SJCRH30 (cell line): Measurements from ENCODE around the gene G6PD. TPM values are rescaled to one million over a fixed set of nuclear protein-coding genes. Genes with fewer than 3 reads are reported as not detected.
"Not testable (repeated sequence)": the region's sequence is repeated elsewhere in the genome, so short reads cannot be mapped to it uniquely, and the experiment has no call there.

Experiments used
- DNase-seq, 2 experiments: peaks; one replicate each; pipeline ENCODE4 v3.0.0-alpha.2; 2015 to 2020
- H3K27ac ChIP-seq: fragments of 250-450 bp; sonication (Bioruptor Pico); 2 replicates; pipeline ENCODE4 v1.5.1; 2020; ENCODE audit warnings: mild to moderate bottlenecking, moderate library complexity
- H3K27me3 ChIP-seq: fragments of 250-450 bp; sonication (Bioruptor Pico); 2 replicates; pipeline ENCODE4 v1.5.1; 2020; ENCODE audit warnings: mild to moderate bottlenecking, moderate library complexity
- H3K36me3 ChIP-seq: fragments of 250-450 bp; sonication (Bioruptor Pico); 2 replicates; pipeline ENCODE4 v1.5.1; 2020; ENCODE audit warnings: mild to moderate bottlenecking, moderate library complexity
- H3K4me1 ChIP-seq: fragments of 250-450 bp; sonication (Bioruptor Pico); 2 replicates; pipeline ENCODE4 v1.5.1; 2020; ENCODE audit warnings: mild to moderate bottlenecking, moderate library complexity
- H3K4me3 ChIP-seq: fragments of 250-450 bp; sonication (Bioruptor Pico); 2 replicates; pipeline ENCODE4 v1.5.1; 2020; ENCODE audit warnings: mild to moderate bottlenecking, moderate library complexity
- H3K9me3 ChIP-seq: fragments of 250-450 bp; sonication (Bioruptor Pico); replicated peaks from 2 replicates; pipeline ENCODE4 v1.5.1; 2020; ENCODE audit warnings: mild to moderate bottlenecking, moderate library complexity
- total RNA-seq: library from RNA; depleted of rRNA; stranded (reverse); fragments of >200 nt; shearing (Covaris generic); gene quantifications from 2 replicates; pipeline ENCODE4 v1.2.3, GENCODE V29; 2014; rRNA removed

Gene G6PD
- total RNA-seq = 19.4 and 21.9 TPM in 2 replicates

DNA sequence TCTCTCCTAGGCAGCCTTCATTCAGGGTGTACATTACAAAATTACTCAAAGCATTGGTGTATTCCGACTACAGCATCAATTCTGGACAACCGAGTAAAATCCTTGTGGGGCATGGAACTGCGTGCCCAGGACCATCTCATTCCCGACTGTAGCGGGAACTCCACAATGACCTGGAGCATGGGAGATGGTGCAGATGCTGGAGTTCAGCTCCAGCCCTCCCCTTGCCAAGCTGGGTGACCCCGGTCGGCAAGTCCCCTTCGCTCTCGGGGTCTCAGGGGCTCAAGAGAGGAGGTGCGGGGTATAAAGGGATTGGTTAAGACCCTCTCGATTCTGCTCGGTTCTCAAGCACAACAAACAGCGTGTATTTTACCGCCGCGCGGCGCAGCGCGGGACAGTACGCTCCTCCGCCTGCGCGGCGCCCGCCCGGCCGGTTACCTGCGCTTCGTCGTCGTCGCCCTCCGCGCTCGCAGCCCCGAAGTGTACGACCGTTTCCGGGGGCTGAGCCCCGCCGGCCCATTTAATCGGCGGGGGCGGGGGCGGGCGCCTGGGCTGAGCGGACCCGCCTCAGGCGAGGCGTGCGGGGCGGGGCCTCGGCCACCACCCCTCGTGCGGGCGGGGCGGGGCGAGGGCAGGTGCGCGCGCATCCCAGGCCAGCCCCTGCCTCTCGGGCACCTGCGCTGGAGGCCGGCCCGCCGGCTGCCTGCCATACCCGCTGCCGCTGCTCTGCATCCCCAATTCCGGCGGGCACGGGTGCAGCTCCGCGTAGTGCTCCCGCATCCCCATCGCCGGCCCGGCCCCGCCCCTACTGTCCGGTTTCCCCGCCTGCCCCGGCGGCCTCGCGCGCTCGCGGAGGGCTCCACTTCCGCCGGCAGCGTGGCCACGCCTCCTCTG lies at the start of gene G6PD:
Gene G6PD (minus strand): TSS at position 493 of the 891 bp plus-strand sequence. CDS start 691 bp downstream, outside the sequence.
- peak; percentile 69 to 76 for DNase-seq
- Histone ChIP-seq H3K27me3 (no peaks in the 10 kb centered on the region), H3K27ac (peak within 1 kb of the TSS; percentile 74), H3K9me3 (no peaks in the 10 kb centered on the region), H3K4me3 (peak within 1 kb of the TSS; percentile 85), H3K36me3 (no peaks in the 10 kb centered on the region), H3K4me1 (peaks cover 13% of the 10 kb centered on the region)

DNA sequence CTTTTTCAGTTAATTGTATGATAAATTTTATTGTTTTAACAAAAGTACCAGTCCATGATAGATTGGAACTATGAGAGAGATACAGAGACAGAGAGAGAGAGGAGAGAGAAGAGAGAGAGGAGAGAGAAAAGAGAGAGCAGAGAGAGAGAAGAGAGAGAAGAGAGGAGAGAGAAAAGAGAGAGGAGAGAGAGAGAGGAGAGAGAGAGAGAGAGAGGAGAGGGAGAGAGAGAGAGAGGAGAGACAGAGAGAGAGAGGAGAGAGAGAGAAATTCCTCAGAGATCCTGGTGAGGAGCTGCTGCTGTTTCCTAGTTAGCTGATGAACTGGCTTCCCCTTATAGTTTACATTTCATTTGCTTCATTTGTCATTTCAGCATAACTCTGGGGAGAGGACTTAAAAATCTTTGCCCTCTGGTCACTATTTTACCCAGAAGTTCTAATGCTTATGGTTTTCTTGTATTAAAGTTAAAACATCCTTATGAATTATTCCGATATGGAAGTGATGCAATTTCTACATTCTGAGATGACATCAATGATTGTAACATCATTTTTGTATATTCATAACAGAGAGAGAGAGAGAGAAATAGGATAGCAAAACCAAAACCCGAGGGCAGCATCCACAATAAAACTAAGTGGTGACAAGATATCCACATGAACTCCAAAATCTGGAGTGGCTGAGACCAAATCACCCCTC lies 49.1 kb upstream of the G6PD start:
- no peak overlapping the region for H3K27ac ChIP-seq
- H3K27me3 ChIP-seq = no peaks in the 10 kb centered on the region
- H3K4me1 ChIP-seq = peaks cover 20% of the 10 kb centered on the region
- H3K36me3 ChIP-seq = no peaks in the 10 kb centered on the region
- no peak overlapping the region for H3K4me3 ChIP-seq
- no peaks in the 10 kb centered on the region for H3K9me3 ChIP-seq
- no peak for DNase-seq

DNA sequence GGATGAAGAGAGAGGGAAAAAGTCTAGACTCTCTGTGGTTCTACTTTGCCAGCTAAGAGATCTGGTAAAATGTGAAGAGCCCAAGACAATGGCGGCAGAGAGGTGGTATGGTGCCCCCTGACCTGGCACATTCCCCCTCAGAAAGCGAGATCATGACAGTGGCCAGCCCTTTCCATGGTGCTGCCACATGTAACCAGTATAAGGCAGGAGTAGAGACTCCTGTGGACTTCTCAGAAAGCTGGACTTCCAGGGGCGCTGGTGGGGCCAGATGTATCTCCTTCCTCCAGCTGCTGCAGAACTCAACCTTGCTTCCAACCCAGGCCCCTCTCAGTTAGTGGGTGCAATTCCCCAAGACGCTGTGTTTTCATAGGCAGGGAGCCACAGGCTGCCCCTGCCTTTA lies 47.8 kb upstream of the G6PD start:
- no peak for DNase-seq
- Histone ChIP-seq H3K27ac (no peak overlapping the region), H3K4me1 (peaks cover 11% of the 10 kb centered on the region), H3K36me3 (no peaks in the 10 kb centered on the region), H3K4me3 (no peak overlapping the region), H3K27me3 (no peaks in the 10 kb centered on the region), H3K9me3 (no peaks in the 10 kb centered on the region)

DNA sequence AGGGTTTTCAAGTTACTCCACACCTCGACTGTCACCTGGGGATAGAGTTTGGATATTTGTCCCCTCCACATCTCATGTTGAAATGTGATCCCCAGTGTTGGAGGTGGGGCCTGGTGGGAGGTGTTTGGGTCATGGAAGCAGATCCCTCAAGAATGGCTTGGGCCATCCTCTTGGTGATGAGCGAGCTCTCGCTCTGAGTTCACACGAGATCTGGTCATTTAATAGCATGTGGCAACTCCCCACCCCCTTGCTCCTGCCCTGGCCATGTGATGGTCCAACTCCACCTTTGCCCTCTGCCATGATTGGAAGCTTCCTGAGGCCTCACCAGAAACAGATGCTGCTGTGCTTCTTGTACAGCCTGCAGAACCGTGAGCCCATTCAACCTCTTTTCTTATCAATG lies 46.6 kb upstream of the G6PD start:
- Histone ChIP-seq H3K27ac (no peak overlapping the region), H3K27me3 (no peaks in the 10 kb centered on the region), H3K4me1 (peaks cover 8% of the 10 kb centered on the region; the same call in 1 of the 2 replicates), H3K9me3 (no peaks in the 10 kb centered on the region), H3K4me3 (no peak overlapping the region), H3K36me3 (no peaks in the 10 kb centered on the region)
- DNase-seq = no peak

DNA sequence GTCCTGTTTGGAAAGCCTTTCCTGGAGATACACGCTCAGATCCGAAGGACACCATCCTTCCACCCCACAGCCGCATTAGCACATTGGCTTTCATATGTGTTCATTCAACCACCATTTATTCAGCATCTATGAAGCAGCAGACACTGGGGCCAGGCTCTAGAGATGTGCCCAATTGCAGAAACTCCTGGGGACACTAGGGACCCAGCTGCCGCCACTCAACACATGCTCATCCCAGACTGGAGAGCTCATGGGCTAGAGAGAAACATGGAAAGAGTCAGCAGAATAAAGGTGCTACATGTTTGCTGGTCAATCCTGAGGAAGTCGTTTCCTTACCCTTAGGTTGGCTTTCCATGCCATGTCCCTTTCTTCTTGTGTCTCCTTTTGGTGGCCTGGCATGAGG lies 45.9 kb upstream of the G6PD start:
- no peaks in the 10 kb centered on the region for H3K9me3 ChIP-seq
- H3K36me3 ChIP-seq = no peaks in the 10 kb centered on the region
- H3K4me3 ChIP-seq = no peak overlapping the region
- peaks cover 8% of the 10 kb centered on the region; the same call in 1 of the 2 replicates for H3K4me1 ChIP-seq
- DNase-seq = no peak
- H3K27ac ChIP-seq = no peak overlapping the region
- no peaks in the 10 kb centered on the region for H3K27me3 ChIP-seq

DNA sequence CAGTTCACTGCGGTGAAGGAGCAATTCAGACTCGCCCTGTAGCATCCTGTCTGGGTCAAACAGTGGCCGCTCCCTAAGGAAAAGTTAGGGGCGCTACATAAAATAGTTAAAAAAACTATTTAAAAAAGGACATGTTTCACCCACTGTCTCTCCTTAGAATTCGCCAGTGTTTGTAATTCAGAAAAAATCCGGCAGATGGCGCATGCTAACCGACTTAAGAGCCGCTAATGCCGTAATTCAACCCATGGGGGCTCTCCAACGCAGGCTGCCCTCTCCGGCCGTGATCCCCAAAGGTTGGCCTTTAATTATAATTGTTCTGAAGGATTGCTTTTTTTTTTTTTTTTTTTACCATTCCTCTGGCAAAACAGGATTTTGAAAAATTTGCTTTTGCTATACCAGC lies 43.8 kb upstream of the G6PD start:
- not testable (repeated sequence) for H3K27ac ChIP-seq, H3K36me3 ChIP-seq, H3K4me1 ChIP-seq, H3K9me3 ChIP-seq, H3K4me3 ChIP-seq, H3K27me3 ChIP-seq, DNase-seq

DNA sequence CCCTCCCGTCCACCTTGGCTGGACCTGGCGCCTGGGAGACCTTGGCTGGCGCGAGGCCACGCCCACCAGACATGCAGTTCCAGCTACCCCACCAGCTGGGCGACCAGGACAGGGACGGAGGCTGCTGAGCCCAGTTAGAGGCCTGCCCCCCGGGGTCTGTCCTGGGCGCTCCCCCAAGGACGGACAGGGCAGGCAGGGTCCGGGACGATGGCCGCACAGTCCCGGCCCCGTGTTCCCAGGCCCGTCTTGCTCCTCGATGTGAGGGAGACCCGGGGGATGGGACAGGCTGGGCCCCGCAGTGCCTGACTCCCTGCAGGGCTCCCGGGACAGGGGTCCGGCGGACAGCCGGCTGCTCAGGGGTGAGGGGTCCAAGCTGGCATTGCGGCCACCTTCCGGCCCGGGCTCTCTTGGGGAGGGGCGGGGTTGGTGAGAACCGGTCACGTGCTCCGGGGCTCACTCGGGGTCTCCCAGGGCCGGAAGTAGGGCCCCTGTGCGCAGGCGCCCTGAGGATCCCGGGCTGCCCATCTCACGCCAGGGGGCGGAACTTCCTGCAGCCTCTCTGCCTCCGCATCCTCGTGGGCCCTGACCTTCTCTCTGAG lies 38.0 kb upstream of the G6PD start, which contains the start of gene CTAG1A:
Gene CTAG1A (plus strand): TSS at position 549 of the 599 bp plus-strand sequence. CDS start 74 bp downstream, outside the sequence.
- not testable (repeated sequence) for DNase-seq, H3K4me1 ChIP-seq, H3K4me3 ChIP-seq, H3K27me3 ChIP-seq, H3K27ac ChIP-seq, H3K36me3 ChIP-seq, H3K9me3 ChIP-seq

DNA sequence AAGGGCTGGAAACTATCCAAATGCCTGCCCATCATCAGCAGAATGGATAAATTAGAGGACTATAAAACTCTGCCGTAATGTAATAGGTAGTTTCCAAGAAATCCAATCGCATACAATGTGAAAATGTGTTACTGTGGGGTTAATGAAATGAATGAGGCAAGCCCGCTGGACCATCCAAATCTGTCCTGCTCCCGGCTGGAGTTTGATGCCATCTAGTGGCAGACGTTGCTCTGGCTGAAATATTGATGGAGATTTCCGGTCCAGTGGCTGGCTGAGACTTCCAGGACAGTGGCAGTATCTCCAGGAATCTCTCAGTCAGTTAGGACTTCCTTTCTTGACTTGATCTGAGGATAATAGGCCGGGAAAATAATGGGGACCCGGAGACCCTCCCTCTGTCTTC lies 36.3 kb upstream of the G6PD start:
- DNase-seq, H3K9me3 ChIP-seq, H3K27ac ChIP-seq, H3K36me3 ChIP-seq, H3K4me1 ChIP-seq, H3K4me3 ChIP-seq, H3K27me3 ChIP-seq: not testable (repeated sequence)

DNA sequence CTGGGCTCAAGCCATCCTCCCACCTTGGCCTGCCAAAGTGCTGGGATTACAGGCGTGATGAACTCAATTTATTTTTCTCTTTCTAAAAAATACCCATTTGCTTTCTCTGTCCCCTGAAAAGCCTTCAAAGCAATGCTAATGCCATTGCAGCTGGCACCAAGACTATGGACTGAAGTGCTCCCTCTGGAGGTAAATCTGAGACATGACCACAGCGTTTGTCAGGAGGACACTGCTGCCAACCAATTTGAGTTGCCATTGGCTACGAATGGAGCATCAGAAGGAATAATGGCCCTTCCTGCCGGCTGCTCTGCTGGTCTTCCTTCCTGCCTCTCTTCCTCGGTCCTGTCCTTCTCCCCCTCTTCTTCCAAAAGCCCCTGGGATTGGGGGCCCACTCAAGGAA lies 28.4 kb upstream of the G6PD start:
- DNase-seq, H3K36me3 ChIP-seq, H3K27me3 ChIP-seq, H3K27ac ChIP-seq, H3K4me1 ChIP-seq, H3K4me3 ChIP-seq, H3K9me3 ChIP-seq: not testable (repeated sequence)

DNA sequence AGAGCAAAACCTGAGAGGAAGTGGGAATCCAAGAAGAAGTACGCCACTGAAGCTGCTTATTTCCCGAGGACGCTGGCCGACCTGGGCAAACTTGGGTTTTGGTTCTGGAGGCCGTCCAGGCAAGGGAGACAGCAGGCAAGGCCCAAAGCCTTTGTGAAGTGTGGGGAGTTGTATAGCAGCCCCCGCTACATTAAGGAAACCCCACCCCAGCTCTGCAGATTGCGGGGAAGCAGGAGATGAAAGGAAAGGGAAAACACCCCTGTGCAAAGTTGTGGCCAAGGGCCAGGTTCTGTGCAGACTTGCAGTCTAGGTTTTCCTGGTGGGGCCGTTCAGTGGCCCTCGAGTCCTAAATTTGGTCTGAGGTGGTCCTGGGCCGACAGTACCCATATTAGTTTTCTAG lies 26.4 kb upstream of the G6PD start:
- not testable (repeated sequence) for H3K4me3 ChIP-seq, DNase-seq, H3K4me1 ChIP-seq

DNA sequence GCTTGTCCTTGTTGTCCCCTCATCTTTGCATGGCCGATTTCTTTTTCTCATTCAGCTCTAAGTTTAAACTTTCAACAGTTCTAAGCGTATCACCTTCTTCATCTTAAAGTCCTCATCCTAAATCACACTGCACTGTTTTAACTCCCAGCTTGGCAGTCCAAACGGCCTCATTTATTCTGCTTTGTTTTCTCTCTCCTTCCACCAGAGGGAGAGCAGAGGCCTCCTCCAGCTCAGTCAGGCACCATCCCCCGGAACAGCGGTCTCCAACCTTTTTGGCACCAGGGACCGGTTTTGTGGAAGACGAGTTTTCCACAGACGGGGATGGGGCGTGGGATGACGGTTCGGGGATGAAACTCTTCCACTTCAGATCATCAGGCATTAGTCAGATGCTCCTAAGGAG lies 23.7 kb upstream of the G6PD start:
- not testable (repeated sequence) for H3K27me3 ChIP-seq

More for the DNA sequence above, 26.4 kb upstream of the G6PD start:
- not testable (repeated sequence) for H3K27ac ChIP-seq, H3K27me3 ChIP-seq, H3K36me3 ChIP-seq, H3K9me3 ChIP-seq

DNA sequence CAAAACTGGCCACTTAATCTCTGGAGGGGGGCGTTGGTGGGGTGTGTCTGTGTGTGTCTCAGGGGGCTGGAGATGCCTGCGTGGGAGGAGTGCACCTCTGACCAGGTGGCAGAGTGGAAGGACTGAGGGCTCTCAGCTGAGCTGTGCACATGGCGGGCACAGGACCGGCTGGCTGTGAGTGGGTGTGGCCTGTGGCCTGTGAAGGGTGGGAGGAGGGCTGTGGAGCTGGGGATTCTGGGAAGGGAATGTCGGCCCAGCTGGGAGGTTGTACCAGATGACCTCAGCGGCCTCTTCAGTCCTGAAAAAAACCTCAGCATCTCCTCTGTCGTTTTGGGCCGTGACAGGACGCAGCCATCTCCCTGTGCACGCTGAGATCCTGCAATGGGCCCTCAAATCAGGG lies 15.6 kb upstream of the G6PD start:
- H3K4me3 ChIP-seq, DNase-seq, H3K27me3 ChIP-seq, H3K4me1 ChIP-seq, H3K36me3 ChIP-seq, H3K9me3 ChIP-seq, H3K27ac ChIP-seq: not testable (repeated sequence)

More for the DNA sequence above, 23.7 kb upstream of the G6PD start:
- H3K27ac ChIP-seq, DNase-seq, H3K36me3 ChIP-seq, H3K9me3 ChIP-seq, H3K4me1 ChIP-seq, H3K4me3 ChIP-seq: not testable (repeated sequence)

DNA sequence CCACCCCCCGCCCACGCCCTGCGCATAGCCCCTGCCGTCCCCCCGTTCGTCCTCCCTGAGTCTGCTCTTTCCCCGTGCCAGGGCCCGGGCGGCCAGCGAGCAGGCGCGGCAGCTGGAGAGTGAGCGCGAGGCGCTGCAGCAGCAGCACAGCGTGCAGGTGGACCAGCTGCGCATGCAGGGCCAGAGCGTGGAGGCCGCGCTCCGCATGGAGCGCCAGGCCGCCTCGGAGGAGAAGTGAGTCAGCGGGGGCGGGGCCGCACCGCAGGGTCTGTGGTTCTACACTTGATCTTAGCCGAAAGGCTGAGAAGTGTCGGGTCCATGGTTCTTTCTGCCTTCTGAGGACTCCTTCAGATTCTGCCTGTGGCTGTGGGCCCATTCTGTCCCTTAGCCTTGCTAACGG lies 13.7 kb upstream of the G6PD start:
- not testable (repeated sequence) for H3K27ac ChIP-seq, H3K4me1 ChIP-seq, H3K27me3 ChIP-seq, H3K36me3 ChIP-seq, DNase-seq, H3K4me3 ChIP-seq, H3K9me3 ChIP-seq

DNA sequence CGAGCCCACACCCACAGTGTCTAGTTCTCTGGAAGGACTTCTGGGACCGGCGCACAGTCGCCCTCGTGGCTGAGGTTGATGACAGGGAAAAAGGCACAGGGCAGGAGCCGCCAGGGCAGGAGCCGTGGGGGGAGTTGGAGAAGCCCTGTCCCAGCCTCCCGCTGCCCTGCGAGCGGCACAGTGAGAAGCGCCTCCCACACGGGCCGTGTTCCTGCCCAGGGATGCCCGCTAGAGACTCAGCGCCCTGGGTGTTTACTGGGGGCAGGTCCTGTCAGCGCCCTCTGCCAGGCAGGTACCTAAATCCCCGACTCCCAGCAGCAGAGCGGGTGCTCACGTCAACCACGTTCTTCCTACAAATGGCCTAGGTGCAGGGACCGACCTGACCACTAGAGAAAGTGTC lies 12.2 kb upstream of the G6PD start:
- not testable (repeated sequence) for H3K27me3 ChIP-seq, H3K9me3 ChIP-seq, H3K36me3 ChIP-seq, H3K27ac ChIP-seq, H3K4me3 ChIP-seq, H3K4me1 ChIP-seq, DNase-seq

DNA sequence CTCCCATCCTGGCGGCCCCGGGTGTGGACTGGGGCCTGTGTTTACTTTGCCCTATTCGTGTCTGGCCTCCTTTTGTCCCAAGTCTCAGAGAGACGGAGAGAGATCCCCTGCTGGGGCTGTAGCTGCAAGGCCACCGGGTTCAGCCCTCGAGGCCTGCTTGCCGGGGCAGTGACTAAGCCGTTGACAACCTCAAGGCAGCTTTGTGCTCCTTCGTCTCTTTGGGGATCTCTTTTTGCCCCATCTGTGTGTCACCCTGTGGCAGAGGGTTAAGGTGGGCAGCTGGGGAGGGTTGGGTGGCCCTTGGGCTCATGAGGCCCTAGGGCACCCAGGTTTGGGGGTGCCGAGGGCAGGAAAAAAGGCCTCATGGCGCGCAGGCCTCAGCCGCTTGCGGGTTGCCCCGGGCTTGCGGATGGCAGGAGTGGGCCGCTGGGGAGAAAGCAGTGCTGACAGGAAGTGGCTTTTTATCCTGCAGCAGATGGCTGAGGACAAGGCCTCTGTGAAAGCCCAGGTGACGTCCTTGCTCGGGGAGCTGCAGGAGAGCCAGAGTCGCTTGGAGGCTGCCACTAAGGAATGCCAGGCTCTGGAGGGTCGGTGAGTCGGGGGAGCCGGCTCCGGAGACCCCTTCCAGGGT lies 11.5 kb upstream of the G6PD start:
- not testable (repeated sequence) for H3K4me1 ChIP-seq

More for the DNA sequence above, 11.5 kb upstream of the G6PD start:
- H3K9me3 ChIP-seq, H3K27me3 ChIP-seq, H3K36me3 ChIP-seq, H3K27ac ChIP-seq, DNase-seq, H3K4me3 ChIP-seq: not testable (repeated sequence)
